MM.1S (cell line): ENCODE measurements around the gene SRPK2.

ENCODE experiments used
- EZH2phosphoT487 ChIP-seq: fragments of 300-600 bp; sonication (generic); IDR thresholded peaks from 2 replicates; pipeline ENCODE4 v1.6.1; 2018; ENCODE audit warnings: antibody characterized with exemption, low read length
- TF ChIP-seq, protein P1 (sequence below): fragments of 300-600 bp; sonication (generic); IDR thresholded peaks from 2 replicates; pipeline ENCODE4 v1.5.1; 2016; ENCODE audit warnings: antibody characterized with exemption, low read length, mixed read lengths

DNA sequence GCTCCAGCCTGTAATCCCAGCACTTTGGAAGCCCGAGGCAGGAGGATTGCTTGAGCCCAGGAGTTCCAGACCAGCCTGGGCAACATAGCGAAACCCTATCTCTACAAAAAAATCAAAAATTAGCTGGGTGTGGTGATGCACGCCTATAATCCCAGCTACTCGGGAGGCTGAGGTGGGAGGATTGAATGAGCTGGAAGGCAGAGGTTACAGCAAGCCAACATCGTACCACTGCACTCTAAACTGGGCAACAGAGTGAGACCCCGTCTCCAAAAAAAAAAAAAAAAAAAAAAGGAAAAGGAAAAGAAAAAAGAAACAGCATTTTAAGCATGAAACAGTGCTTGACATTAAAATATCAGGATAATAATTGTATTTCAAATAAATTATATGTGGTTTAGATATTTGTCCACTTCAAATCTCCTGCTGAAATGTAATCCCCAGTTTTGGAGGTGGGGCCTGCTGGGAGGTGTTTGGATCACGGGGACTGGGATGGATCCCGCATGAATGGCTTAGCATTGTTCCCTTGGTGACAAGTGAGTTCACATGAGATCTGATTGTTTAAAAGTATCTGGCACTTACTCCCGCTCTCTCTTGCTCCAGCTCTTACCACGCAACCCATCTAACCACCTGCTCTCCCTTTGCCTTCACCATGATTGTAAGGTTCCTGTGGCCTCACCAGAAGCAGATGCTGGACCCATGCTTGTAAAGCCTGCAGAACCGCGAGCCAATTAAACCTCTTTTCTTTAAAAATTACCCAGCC, 103.4 kb downstream of the SRPK2 start:
- TF ChIP-seq, protein P1, sequence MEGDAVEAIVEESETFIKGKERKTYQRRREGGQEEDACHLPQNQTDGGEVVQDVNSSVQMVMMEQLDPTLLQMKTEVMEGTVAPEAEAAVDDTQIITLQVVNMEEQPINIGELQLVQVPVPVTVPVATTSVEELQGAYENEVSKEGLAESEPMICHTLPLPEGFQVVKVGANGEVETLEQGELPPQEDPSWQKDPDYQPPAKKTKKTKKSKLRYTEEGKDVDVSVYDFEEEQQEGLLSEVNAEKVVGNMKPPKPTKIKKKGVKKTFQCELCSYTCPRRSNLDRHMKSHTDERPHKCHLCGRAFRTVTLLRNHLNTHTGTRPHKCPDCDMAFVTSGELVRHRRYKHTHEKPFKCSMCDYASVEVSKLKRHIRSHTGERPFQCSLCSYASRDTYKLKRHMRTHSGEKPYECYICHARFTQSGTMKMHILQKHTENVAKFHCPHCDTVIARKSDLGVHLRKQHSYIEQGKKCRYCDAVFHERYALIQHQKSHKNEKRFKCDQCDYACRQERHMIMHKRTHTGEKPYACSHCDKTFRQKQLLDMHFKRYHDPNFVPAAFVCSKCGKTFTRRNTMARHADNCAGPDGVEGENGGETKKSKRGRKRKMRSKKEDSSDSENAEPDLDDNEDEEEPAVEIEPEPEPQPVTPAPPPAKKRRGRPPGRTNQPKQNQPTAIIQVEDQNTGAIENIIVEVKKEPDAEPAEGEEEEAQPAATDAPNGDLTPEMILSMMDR, result no peak
- TF ChIP-seq EZH2phosphoT487, result no peak
